Right lobe of liver (tissue), 6 donors: ENCODE measurements around the gene ITPR3. TPM values are rescaled to one million over a fixed set of nuclear protein-coding genes. Genes with fewer than 3 reads are reported as not detected.

Experiments
- ATAC-seq, 4 donors: fragments of 200-7000 bp; cut with Tn5 transposase; one replicate each; pipeline ENCODE4 v1.9.1; 2020; ENCODE audit warnings: mild to moderate bottlenecking in 4 of 4, moderate library complexity in 4 of 4
- DNase-seq, 3 donors: peaks; one replicate each; pipeline ENCODE4 v3.0.0-alpha.2; 2020
- H3K27ac ChIP-seq, 3 donors: fragments of 200-600 bp; one replicate each; pipeline ENCODE4 v1.8.0; 2022
- H3K27me3 ChIP-seq, 2 donors: fragments of 200-600 bp; one replicate each; pipeline ENCODE4 v1.8.0; 2022
- H3K36me3 ChIP-seq, 4 donors: fragments of 200-600 bp; sonication (generic) in 1 of 4; one replicate each; pipeline versions ENCODE4 v1.5.1 to v1.8.0; 2017 to 2022; ENCODE audit warnings: control low read depth in 1 of 4
- H3K4me1 ChIP-seq, 4 donors: fragments of 200-600 bp; sonication (generic) in 1 of 4; one replicate each; pipeline versions ENCODE4 v1.5.1 to v1.8.0; 2017 to 2022; ENCODE audit warnings: control low read depth in 1 of 4
- H3K4me3 ChIP-seq, 3 donors: fragments of 200-600 bp; one replicate each; pipeline ENCODE4 v1.8.0; 2022
- H3K9me3 ChIP-seq, 4 donors: fragments of 200-600 bp; sonication (generic) in 1 of 4; one replicate each; pipeline versions ENCODE4 v1.5.1 to v1.8.0; 2017 to 2022; ENCODE audit warnings: control low read depth in 1 of 4
- CTCF ChIP-seq, 4 donors: fragments of 200-600 bp in 3 of 4; fragments of 450-650 bp in 1 of 4; IDR thresholded peaks; one replicate each; pipeline versions ENCODE4 v1.5.1 to v1.8.0; 2016 to 2022; ENCODE audit warnings: antibody characterized with exemption in 4 of 4, mild to moderate bottlenecking in 2 of 4
- POLR2A ChIP-seq: fragments of 450-650 bp; IDR thresholded peaks from one replicate; pipeline ENCODE4 v1.6.1; 2017; ENCODE audit warnings: antibody characterized with exemption, mild to moderate bottlenecking
- WGBS: methylation state at CpG from one replicate; pipeline ENCODE4 v1.1.6; 2018; ENCODE audit warnings: low coverage, low lambda C conversion rate; ENCODE audit not compliant: insufficient coverage; ENCODE audit errors: missing lambda C conversion rate; 5-methylcytosine and 5-hydroxymethylcytosine counted together
- intact Hi-C, 2 donors: fragments of 100-400 bp; cut with DNase I; formaldehyde crosslinking; loops; one replicate each; pipeline versions ENCODE4 v1.11.2 to v1.14.1; 2022
- total RNA-seq, 6 experiments: library from RNA; depleted of rRNA in 2 of 6; stranded (reverse); fragments of >200 nt in 2 of 6; fragmentation: NEBNext Ultra II Directional in 3 of 6; extraction: Animal tissue kit (Norgen Biotek cat#: 25700) in 3 of 6; gene quantifications; one replicate each; pipeline versions ENCODE4 v1.1.0 to v1.2.4, GENCODE V29; 2016 to 2023
- donor health status: DM: no; HTN: yes; CAD: no.
- donor health status: DM: no; HTN: no; CAD: no.
- donor health status: DM: no; HTN: no; CAD: no.
- donor health status: DM: no; HTN: yes; CAD: no.
- donor health status: DM: no; HTN: yes; CAD: no.

Gene ITPR3
- total RNA-seq, 6 experiments from 2014 or later = 0.79 to 3.5 (median 1.6) TPM

GRCh38 chr6:33726696-33727095 is 105.6 kb downstream of the ITPR3 start:
- DNase-seq (peak in 1 of 3 donors; percentile 22), ATAC-seq (no peak)
- H3K4me3 ChIP-seq = no peak overlapping the region
- H3K27me3 ChIP-seq = no peaks in the 10 kb centered on the region
- TF ChIP-seq CTCF (IDR thresholded peaks at IDR 0.05) (no peak), POLR2A (no peak)
- H3K27ac ChIP-seq = no peak overlapping the region
- WGBS = 93% methylated on average over 8 of the region's 15 CpGs
- no peaks in the 10 kb centered on the region for H3K36me3 ChIP-seq
- peaks cover 0 to 20% (median 0%) of the 10 kb centered on the region in 4 donors for H3K4me1 ChIP-seq
- intact Hi-C loops = no loop called here
- H3K9me3 ChIP-seq = no peaks in the 10 kb centered on the region

DNA sequence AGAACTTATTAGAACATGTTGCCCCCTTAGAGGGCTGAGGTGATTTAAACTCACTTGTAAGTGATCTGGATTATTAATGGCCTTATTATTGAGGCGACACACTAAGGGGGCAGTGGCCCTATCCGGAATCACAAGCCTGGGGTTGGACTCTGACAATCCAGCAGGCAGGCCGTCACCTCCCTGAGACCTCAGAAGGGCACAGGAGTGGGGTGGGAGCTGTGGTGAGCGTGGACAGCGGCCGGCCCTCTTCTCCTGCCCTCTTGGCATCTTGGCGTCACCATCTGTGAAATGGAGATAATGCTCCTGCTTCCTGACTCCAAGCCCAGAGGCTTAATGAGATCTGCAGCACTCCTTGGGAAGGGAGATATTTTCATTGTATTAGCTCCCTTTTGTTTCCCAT is 106.0 kb downstream of the ITPR3 start:
- Histone ChIP-seq H3K4me1 (peaks cover 0 to 21% (median 0%) of the 10 kb centered on the region in 4 donors), H3K4me3 (no peak overlapping the region), H3K27ac (no peak overlapping the region), H3K36me3 (no peaks in the 10 kb centered on the region), H3K27me3 (no peaks in the 10 kb centered on the region), H3K9me3 (no peaks in the 10 kb centered on the region)
- intact Hi-C loops = no loop called here
- TF ChIP-seq POLR2A (no peak), CTCF (IDR thresholded peaks at IDR 0.05) (no peak)
- 100% methylated on average over 2 of the region's 7 CpGs for WGBS
- no peak for ATAC-seq
- DNase-seq = peak in 1 of 3 donors; percentile 19

- Histone ChIP-seq H3K4me1 (peaks cover 0 to 21% (median 0%) of the 10 kb centered on the region in 4 donors), H3K4me3 (no peak overlapping the region), H3K36me3 (no peaks in the 10 kb centered on the region), H3K27me3 (no peaks in the 10 kb centered on the region), H3K27ac (no peak overlapping the region), H3K9me3 (no peaks in the 10 kb centered on the region)
- ATAC-seq (peak; percentile 18 to 77 (median 72)), DNase-seq (peak; percentile 71 to 93 (median 82))
- no CpG with 5 or more reads among the region's 11 CpGs for WGBS
- no peak for TF ChIP-seq POLR2A
- TF ChIP-seq CTCF (IDR thresholded peaks at IDR 0.05) = no peak
- intact Hi-C loops = no loop called here
These were observed 106.8 kb downstream of the ITPR3 start for GRCh38 chr6:33727932-33728331.

DNA sequence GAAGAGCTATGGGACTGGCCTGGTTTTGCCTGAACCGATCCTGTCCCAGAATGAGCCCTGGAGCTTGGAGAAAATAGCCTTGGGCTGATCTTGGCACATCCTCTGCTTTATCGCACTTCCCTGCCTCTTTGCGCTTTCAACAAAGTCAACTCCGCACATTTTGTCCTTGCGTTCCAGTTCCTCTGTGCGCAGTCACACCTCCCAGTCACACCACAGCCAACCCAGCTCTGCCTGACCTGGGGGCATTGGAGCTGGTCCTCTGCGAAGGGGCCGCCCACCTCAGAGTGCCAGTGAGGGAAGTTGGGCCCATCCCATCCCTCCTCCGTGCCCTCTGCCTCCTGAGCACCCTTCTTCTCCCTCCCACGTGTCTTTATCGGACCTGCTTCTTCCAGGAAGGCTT is 107.3 kb downstream of the ITPR3 start:
- intact Hi-C loops = no loop called here

More for the DNA sequence above, 107.3 kb downstream of the ITPR3 start:
- Histone ChIP-seq H3K9me3 (no peaks in the 10 kb centered on the region), H3K4me3 (no peak overlapping the region), H3K4me1 (peaks cover 0 to 21% (median 0%) of the 10 kb centered on the region in 4 donors), H3K36me3 (peaks cover 0 to 2% (median 0%) of the 10 kb centered on the region in 4 donors), H3K27me3 (no peaks in the 10 kb centered on the region), H3K27ac (no peak overlapping the region)
- 92% methylated on average over 4 of the region's 11 CpGs for WGBS
- DNase-seq (peak in 1 of 3 donors; percentile 66), ATAC-seq (peak in 1 of 4 donors; percentile 29)
- TF ChIP-seq POLR2A = no peak
- no peak for TF ChIP-seq CTCF (IDR thresholded peaks at IDR 0.05)
